Endothelial cell (in vitro differentiated cells): ENCODE measurements around the gene GUCY1A2. TPM values are rescaled to one million over a fixed set of nuclear protein-coding genes. Genes with fewer than 3 reads are reported as not detected.
A peak's percentile ranks its signal among the peaks of the same experiment; 100 is the strongest.
"Not testable (repeated sequence)": the region's sequence is repeated elsewhere in the genome, so short reads cannot be mapped to it uniquely, and the experiment has no call there.

ENCODE experiments used
- DNase-seq: peaks from one replicate; pipeline ENCODE4 v3.0.0; 2021; ENCODE audit warnings: low spot score
- H3K27ac Mint-ChIP-seq: one replicate; pipeline ENCODE4 v1.8.0; 2021; ENCODE audit warnings: mixed read lengths, inconsistent platforms; ENCODE audit not compliant: unreplicated experiment
- H3K27me3 Mint-ChIP-seq: one replicate; pipeline ENCODE4 v1.8.0; 2021; ENCODE audit warnings: mild to moderate bottlenecking, moderate library complexity, mixed read lengths, inconsistent platforms; ENCODE audit not compliant: unreplicated experiment
- H3K36me3 Mint-ChIP-seq: one replicate; pipeline ENCODE4 v1.8.0; 2021; ENCODE audit warnings: mild to moderate bottlenecking, low read depth, mixed read lengths, inconsistent platforms; ENCODE audit not compliant: unreplicated experiment
- H3K4me1 Mint-ChIP-seq: one replicate; pipeline ENCODE4 v1.8.0; 2021; ENCODE audit warnings: mild to moderate bottlenecking, mixed read lengths, inconsistent platforms; ENCODE audit not compliant: unreplicated experiment
- H3K4me3 Mint-ChIP-seq: one replicate; pipeline ENCODE4 v1.8.0; 2021; ENCODE audit warnings: mild to moderate bottlenecking, mixed read lengths, inconsistent platforms; ENCODE audit not compliant: unreplicated experiment
- H3K9me3 Mint-ChIP-seq: one replicate; pipeline ENCODE4 v1.8.0; 2021; ENCODE audit warnings: mixed read lengths, inconsistent platforms; ENCODE audit not compliant: unreplicated experiment
- CTCF ChIP-seq: fragments of 200-600 bp; sonication (generic); IDR thresholded peaks from one replicate; pipeline ENCODE4 v1.5.0; 2021; ENCODE audit warnings: antibody characterized with exemption; ENCODE audit not compliant: unreplicated experiment
- long read RNA-seq: library from polyadenylated mRNA; unstranded; transcript quantifications from one replicate; pipeline ENCODE4 v2.0.0, GENCODE V29; 2020; ENCODE audit not compliant: unreplicated experiment
- total RNA-seq: library from RNA; stranded (reverse); fragmentation: NEBNext Ultra II Directional; extraction: Animal tissue kit (Norgen Biotek cat#: 25700); gene quantifications from one replicate; pipeline ENCODE4 v1.2.1, GENCODE V29; 2021; ENCODE audit not compliant: unreplicated experiment

Gene GUCY1A2
- 0.10 TPM for total RNA-seq
- long read RNA-seq = 0 reads

DNA sequence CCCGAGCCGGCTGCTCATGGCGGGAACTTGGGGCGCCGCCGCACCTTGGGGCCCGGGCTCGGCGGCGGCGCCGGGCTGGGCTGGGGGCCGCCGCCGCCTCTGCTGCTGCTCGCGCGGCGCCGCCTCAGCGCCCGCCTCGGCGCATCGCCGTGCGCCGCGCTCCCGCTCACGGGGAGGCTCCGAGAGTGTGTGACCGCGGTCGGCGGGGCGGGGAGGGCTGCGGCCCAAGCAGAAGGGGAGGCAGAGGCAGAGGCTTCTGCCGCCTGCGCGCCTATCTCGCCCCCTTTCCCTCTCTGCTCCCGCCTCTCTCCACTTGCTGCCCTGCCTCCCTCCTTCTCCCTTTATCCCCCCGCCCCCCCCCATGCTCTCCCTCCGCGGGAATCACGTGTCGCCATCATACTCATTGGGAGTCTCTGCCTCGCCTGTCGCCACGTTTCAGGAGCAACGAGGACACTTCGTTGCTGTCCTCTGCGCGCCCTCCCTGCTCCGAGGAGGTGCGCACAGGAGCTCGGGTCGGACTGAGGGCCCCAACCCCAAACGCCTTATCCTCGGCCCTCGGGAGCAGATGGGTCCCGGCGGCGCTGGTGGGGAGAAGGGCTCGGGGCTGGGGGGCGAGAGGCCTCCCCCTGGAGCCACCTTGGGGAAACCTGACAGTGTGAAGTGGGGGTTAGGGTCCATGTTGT is at the start of gene GUCY1A2:
Gene GUCY1A2 (minus strand): TSS at position 258 of the 683 bp plus-strand sequence. CDS start 421 bp downstream, outside the sequence.
- H3K4me3 Mint-ChIP-seq = peak within 1 kb of the TSS; percentile 87
- H3K4me1 Mint-ChIP-seq = peaks cover 4% of the 10 kb centered on the region
- peaks cover 3% of the 10 kb centered on the region for H3K27me3 Mint-ChIP-seq
- no peak within 1 kb of the TSS for H3K27ac Mint-ChIP-seq
- H3K9me3 Mint-ChIP-seq = no peaks in the 10 kb centered on the region
- peak; percentile 26 for DNase-seq
- H3K36me3 Mint-ChIP-seq = peaks cover 3% of the 10 kb centered on the region
- TF ChIP-seq CTCF = no peak

- H3K4me1 Mint-ChIP-seq = no peaks in the 10 kb centered on the region
- no peaks in the 10 kb centered on the region for H3K27me3 Mint-ChIP-seq
- TF ChIP-seq CTCF = no peak
- no peak for DNase-seq
- peaks cover 24% of the 10 kb centered on the region for H3K9me3 Mint-ChIP-seq
- no peak overlapping the region for H3K27ac Mint-ChIP-seq
- no peaks in the 10 kb centered on the region for H3K36me3 Mint-ChIP-seq
- no peak overlapping the region for H3K4me3 Mint-ChIP-seq
These were observed 36.1 kb upstream of the GUCY1A2 start for GRCh38 chr11:107054391-107054790.

DNA sequence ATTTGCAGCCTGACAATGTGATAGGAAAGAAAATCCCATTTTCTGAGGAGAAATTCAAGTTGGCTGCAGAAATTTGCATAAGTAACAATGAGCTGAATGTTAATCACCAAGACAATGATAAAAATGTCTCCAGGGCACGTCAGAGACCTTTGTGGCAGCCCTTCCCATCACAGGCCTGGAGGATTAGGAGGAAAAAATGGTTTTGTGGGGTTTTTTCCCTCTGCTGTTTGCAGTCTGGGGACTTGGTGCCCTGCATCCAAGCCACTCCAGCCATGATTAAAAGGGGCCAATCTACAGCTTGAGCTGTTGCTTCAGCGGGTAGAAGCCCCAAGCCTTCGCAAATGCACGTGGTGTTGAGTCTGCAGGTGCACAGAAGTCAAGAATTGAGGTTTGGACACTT is 33.1 kb upstream of the GUCY1A2 start:
- H3K9me3 Mint-ChIP-seq = peaks cover 25% of the 10 kb centered on the region
- H3K4me1 Mint-ChIP-seq, H3K27me3 Mint-ChIP-seq, H3K27ac Mint-ChIP-seq, H3K36me3 Mint-ChIP-seq, H3K4me3 Mint-ChIP-seq, DNase-seq: not testable (repeated sequence)

DNA sequence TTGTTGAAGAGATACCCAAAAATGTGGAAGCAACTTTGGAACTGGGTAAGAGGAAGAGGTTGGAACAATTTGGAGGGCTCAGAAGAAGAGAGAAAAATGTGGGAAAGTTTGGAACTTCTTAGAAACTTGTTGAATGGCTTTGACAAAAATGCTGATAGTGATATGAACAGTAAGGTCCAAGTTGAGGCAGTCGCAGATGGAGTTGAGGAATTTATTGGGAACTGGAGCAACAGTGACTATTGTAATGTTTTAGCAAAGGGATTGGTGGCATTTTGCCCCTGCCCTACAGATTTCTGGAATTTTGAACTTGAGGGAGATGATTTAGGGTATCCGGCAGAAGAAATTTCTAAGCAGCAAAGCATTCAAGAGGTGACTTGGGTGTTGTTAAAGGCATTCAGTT is 32.6 kb upstream of the GUCY1A2 start:
- not testable (repeated sequence) for H3K27me3 Mint-ChIP-seq, H3K36me3 Mint-ChIP-seq, H3K4me3 Mint-ChIP-seq, H3K4me1 Mint-ChIP-seq, DNase-seq, H3K27ac Mint-ChIP-seq
- H3K9me3 Mint-ChIP-seq = peaks cover 25% of the 10 kb centered on the region

GRCh38 chr11:107050121-107050520 is 31.8 kb upstream of the GUCY1A2 start:
- no peak for DNase-seq
- H3K27me3 Mint-ChIP-seq = no peaks in the 10 kb centered on the region
- no peaks in the 10 kb centered on the region for H3K36me3 Mint-ChIP-seq
- H3K4me1 Mint-ChIP-seq = no peaks in the 10 kb centered on the region
- H3K9me3 Mint-ChIP-seq = peaks cover 25% of the 10 kb centered on the region
- TF ChIP-seq CTCF = no peak
- H3K4me3 Mint-ChIP-seq = no peak overlapping the region
- H3K27ac Mint-ChIP-seq = no peak overlapping the region

GRCh38 chr11:107044503-107044902 is 26.2 kb upstream of the GUCY1A2 start:
- H3K27me3 Mint-ChIP-seq = no peaks in the 10 kb centered on the region
- no peak for DNase-seq
- H3K36me3 Mint-ChIP-seq = no peaks in the 10 kb centered on the region
- H3K4me3 Mint-ChIP-seq = no peak overlapping the region
- TF ChIP-seq CTCF = no peak
- H3K9me3 Mint-ChIP-seq = peaks cover 2% of the 10 kb centered on the region
- no peak overlapping the region for H3K27ac Mint-ChIP-seq
- no peaks in the 10 kb centered on the region for H3K4me1 Mint-ChIP-seq
